Measurements from ENCODE around the gene CRHR1.
"Not testable (repeated sequence)": the region's sequence is repeated elsewhere in the genome, so short reads cannot be mapped to it uniquely, and the experiment has no call there.

Gene CRHR1

GRCh38 chr17:45784293-45784740, at the start of gene CRHR1:
CRHR1 (plus strand) TSS chr17:45784320; CDS start chr17:45784545, 225 bp downstream.
- DNase-seq (ENCODE audit: low spot score) = peak; percentile 82

GRCh38 chr17:45734598-45734997, 49.5 kb upstream of the CRHR1 start:
- no peak for DNase-seq (ENCODE audit: low spot score)

- DNase-seq (ENCODE audit: low spot score) = no peak
Observed at GRCh38 chr17:45735488-45735887, 48.6 kb upstream of the CRHR1 start.

GRCh38 chr17:45739786-45740185, 44.3 kb upstream of the CRHR1 start:
- DNase-seq (ENCODE audit: low spot score) = no peak

- DNase-seq (ENCODE audit: low spot score) = peak; percentile 75
Observed at GRCh38 chr17:45740553-45741330, 43.4 kb upstream of the CRHR1 start.

- DNase-seq (ENCODE audit: low spot score) = no peak
Observed at GRCh38 chr17:45742251-45742650, 41.9 kb upstream of the CRHR1 start.

- DNase-seq (ENCODE audit: low spot score) = no peak
Observed at GRCh38 chr17:45743626-45744326, 40.3 kb upstream of the CRHR1 start.

- DNase-seq (ENCODE audit: low spot score) = not testable (repeated sequence)
Observed at GRCh38 chr17:45744826-45745225, 39.3 kb upstream of the CRHR1 start.

- DNase-seq (ENCODE audit: low spot score) = no peak
Observed at GRCh38 chr17:45745601-45746494, 38.3 kb upstream of the CRHR1 start.

- no peak for DNase-seq (ENCODE audit: low spot score)
Observed at GRCh38 chr17:45747911-45748310, 36.2 kb upstream of the CRHR1 start.

GRCh38 chr17:45748731-45749310, 35.3 kb upstream of the CRHR1 start:
- peak; percentile 79 for DNase-seq (ENCODE audit: low spot score)

GRCh38 chr17:45749831-45750335, 34.2 kb upstream of the CRHR1 start:
- no peak for DNase-seq (ENCODE audit: low spot score)

GRCh38 chr17:45750779-45751440, 33.2 kb upstream of the CRHR1 start:
- DNase-seq (ENCODE audit: low spot score) = no peak

GRCh38 chr17:45751466-45751865, 32.7 kb upstream of the CRHR1 start:
- DNase-seq (ENCODE audit: low spot score) = no peak

GRCh38 chr17:45752246-45752645, 31.9 kb upstream of the CRHR1 start:
- no peak for DNase-seq (ENCODE audit: low spot score)

- DNase-seq (ENCODE audit: low spot score) = no peak
Observed at GRCh38 chr17:45753645-45754225, 30.4 kb upstream of the CRHR1 start.

- no peak for DNase-seq (ENCODE audit: low spot score)
Observed at GRCh38 chr17:45755050-45755449, 29.1 kb upstream of the CRHR1 start.

- DNase-seq (ENCODE audit: low spot score) = no peak
Observed at GRCh38 chr17:45756266-45756991, 27.7 kb upstream of the CRHR1 start.

- no peak for DNase-seq (ENCODE audit: low spot score)
Observed at GRCh38 chr17:45757431-45758218, 26.5 kb upstream of the CRHR1 start.
